Measurements from ENCODE around the gene RBMXL3.

RBMXL3 gene

GRCh38 chrX:115233497-115234455, 44.6 kb downstream of the RBMXL3 start, which contains the start of gene LRCH2:
Gene LRCH2, minus strand, starts transcription at chrX:115234096. Its CDS starts 55 bp downstream, at chrX:115234041.
- no peak for DNase-seq (ENCODE audit: low read depth)

- DNase-seq (ENCODE audit: low read depth), result no peak
Observed at GRCh38 chrX:115234461-115234860, 45.3 kb downstream of the RBMXL3 start.

- DNase-seq (ENCODE audit: low read depth), result no peak
Observed at GRCh38 chrX:115236560-115236959, 47.4 kb downstream of the RBMXL3 start.

- no peak for DNase-seq (ENCODE audit: low read depth)
Observed at GRCh38 chrX:115237056-115237455, 47.8 kb downstream of the RBMXL3 start.

Data from HS-5 (cell line).